Bronchus fibroblast of lung (primary cell): ENCODE measurements around the gene SLC6A6. TPM values are rescaled to one million over a fixed set of nuclear protein-coding genes. Genes with fewer than 3 reads are reported as not detected.

ENCODE experiments used
- total RNA-seq: library from RNA; depleted of rRNA; stranded (reverse); fragments of >200 nt; gene quantifications from 2 replicates; pipeline ENCODE4 v1.2.3, GENCODE V29; 2015

The SLC6A6 gene
- total RNA-seq, result 4.5 and 5.7 TPM in 2 replicates

GRCh38 chr3:14402304-14402811 lies at the start of gene SLC6A6:
TSS of gene SLC6A6 (plus strand) at chr3:14402606. CDS start at chr3:14443635, 41,029 bp downstream.

Other genes starting within 250 kb of the SLC6A6 start
- 20.5 and 24.5 TPM in 2 replicates for gene XPC, start 224.0 kb upstream of the SLC6A6 start, total RNA-seq
- gene LSM3, start 223.8 kb upstream of the SLC6A6 start, total RNA-seq, result 14.6 and 20.0 TPM in 2 replicates
- gene GRIP2, start 137.7 kb downstream of the SLC6A6 start, total RNA-seq, result not detected in 2 replicates
- gene CCDC174, start 249.2 kb downstream of the SLC6A6 start, total RNA-seq, result 4.8 and 4.9 TPM in 2 replicates